GM18499 (cell line): ENCODE data around the gene AFDN.

ENCODE experiments used
- ATAC-seq: cut with Tn5 transposase; IDR thresholded peaks from one replicate; pipeline ENCODE4 v1.9.1; 2021; ENCODE audit warnings: moderate number of reproducible peaks; ENCODE audit not compliant: insufficient read depth, unreplicated experiment

The AFDN gene

GRCh38 chr6:167858842-167859664 lies 32.3 kb downstream of the AFDN start:
- no peak for ATAC-seq

GRCh38 chr6:167860550-167861226 lies 34.0 kb downstream of the AFDN start:
- no peak for ATAC-seq

GRCh38 chr6:167861424-167861823 lies 34.7 kb downstream of the AFDN start:
- no peak for ATAC-seq

- ATAC-seq = no peak
These were observed 37.2 kb downstream of the AFDN start for GRCh38 chr6:167863897-167864296.

GRCh38 chr6:167866642-167867041 lies 39.9 kb downstream of the AFDN start:
- ATAC-seq = no peak

- no peak for ATAC-seq
These were observed 43.6 kb downstream of the AFDN start for GRCh38 chr6:167870321-167870720.

GRCh38 chr6:167872538-167873210 lies 46.0 kb downstream of the AFDN start:
- ATAC-seq = no peak

GRCh38 chr6:167877994-167878779 lies 51.5 kb downstream of the AFDN start:
- ATAC-seq = no peak

GRCh38 chr6:167879612-167880011 lies 52.9 kb downstream of the AFDN start:
- ATAC-seq = no peak

GRCh38 chr6:167881327-167881726 lies 54.6 kb downstream of the AFDN start:
- ATAC-seq = no peak

GRCh38 chr6:167882244-167882643 lies 55.5 kb downstream of the AFDN start:
- no peak for ATAC-seq

- no peak for ATAC-seq
These were observed 61.4 kb downstream of the AFDN start for GRCh38 chr6:167888098-167888497.

GRCh38 chr6:167892835-167893815 lies 66.4 kb downstream of the AFDN start:
- ATAC-seq = no peak

- no peak for ATAC-seq
These were observed 68.3 kb downstream of the AFDN start for GRCh38 chr6:167894965-167895364.

- ATAC-seq = no peak
These were observed 69.9 kb downstream of the AFDN start for GRCh38 chr6:167896648-167897047.

GRCh38 chr6:167898673-167899311 lies 72.1 kb downstream of the AFDN start:
- ATAC-seq = no peak

GRCh38 chr6:167904791-167905190 lies 78.1 kb downstream of the AFDN start:
- ATAC-seq = no peak

- no peak for ATAC-seq
These were observed 80.2 kb downstream of the AFDN start for GRCh38 chr6:167906899-167907298.
